Dermis microvascular lymphatic vessel endothelial cell (primary cell): ENCODE results near the gene ZSCAN29. TPM values are rescaled to one million over a fixed set of nuclear protein-coding genes. Genes with fewer than 3 reads are reported as not detected.
"Not testable (repeated sequence)": the region's sequence is repeated elsewhere in the genome, so short reads cannot be mapped to it uniquely, and the experiment has no call there.

ENCODE experiments used
- DNase-seq, 2 donors: peaks; one replicate each; pipeline versions ENCODE4 v3.0.0 to v3.0.0-alpha.2; 2010; ENCODE audit warnings: low read depth in 2 of 2
- total RNA-seq: library from RNA; depleted of rRNA; stranded (reverse); fragments of >200 nt; gene quantifications from 2 replicates; pipeline ENCODE4 v1.2.1, GENCODE V29; 2014

ZSCAN29 gene
- 12.6 and 12.8 TPM in 2 replicates for total RNA-seq

GRCh38 chr15:43370975-43371974, at the start of gene ZSCAN29, which contains the start of gene TUBGCP4:
ZSCAN29 (minus strand) TSS chr15:43371043; CDS start chr15:43369913, 1,130 bp downstream.
TUBGCP4 (plus strand) TSS chr15:43371101; CDS start chr15:43371355, 254 bp downstream.
- DNase-seq, result peak; percentile 44 to 72

- DNase-seq, result no peak
These were observed 49.6 kb upstream of the ZSCAN29 start for GRCh38 chr15:43420435-43420834.

- peak in 1 of 2 donors; percentile 23 for DNase-seq
These were observed 43.4 kb upstream of the ZSCAN29 start for GRCh38 chr15:43414196-43414595.

- no peak for DNase-seq
These were observed 41.3 kb upstream of the ZSCAN29 start for GRCh38 chr15:43412096-43412495.

- no peak for DNase-seq
These were observed 39.9 kb upstream of the ZSCAN29 start for GRCh38 chr15:43410572-43411214.

GRCh38 chr15:43408789-43409188, 37.9 kb upstream of the ZSCAN29 start:
- no peak for DNase-seq

GRCh38 chr15:43406808-43407207, 36.0 kb upstream of the ZSCAN29 start:
- DNase-seq, result no peak

- DNase-seq, result no peak
These were observed 35.3 kb upstream of the ZSCAN29 start for GRCh38 chr15:43406189-43406588.

- no peak for DNase-seq
These were observed 33.3 kb upstream of the ZSCAN29 start for GRCh38 chr15:43404130-43404529.

GRCh38 chr15:43403616-43404015, 32.8 kb upstream of the ZSCAN29 start:
- DNase-seq, result no peak

- DNase-seq, result no peak
These were observed 31.4 kb upstream of the ZSCAN29 start for GRCh38 chr15:43402255-43402654.

GRCh38 chr15:43393592-43393991, 22.7 kb upstream of the ZSCAN29 start:
- DNase-seq, result not testable (repeated sequence)

GRCh38 chr15:43390723-43391122, 19.9 kb upstream of the ZSCAN29 start:
- no peak for DNase-seq

GRCh38 chr15:43383070-43383469, 12.2 kb upstream of the ZSCAN29 start:
- no peak for DNase-seq

- no peak for DNase-seq
These were observed 11.5 kb upstream of the ZSCAN29 start for GRCh38 chr15:43382310-43382709.

- no peak for DNase-seq
These were observed 7.8 kb upstream of the ZSCAN29 start for GRCh38 chr15:43378601-43379000.

- DNase-seq, result peak in 1 of 2 donors; percentile 41
These were observed 5.3 kb upstream of the ZSCAN29 start for GRCh38 chr15:43376017-43376705.

- peak in 1 of 2 donors; percentile 27 for DNase-seq
These were observed 401 bp downstream of the ZSCAN29 start for GRCh38 chr15:43370310-43370974.

GRCh38 chr15:43361313-43361903, 9.4 kb downstream of the ZSCAN29 start:
- DNase-seq, result no peak

GRCh38 chr15:43360821-43361220, 10.0 kb downstream of the ZSCAN29 start:
- no peak for DNase-seq
